Nephron progenitor cell (in vitro differentiated cells): Measurements from ENCODE around the gene OXCT1.
"Not testable (repeated sequence)": the region's sequence is repeated elsewhere in the genome, so short reads cannot be mapped to it uniquely, and the experiment has no call there.

Experiments used
- DNase-seq: peaks from one replicate; pipeline ENCODE4 v3.0.0; 2021
- H3K27ac Mint-ChIP-seq: 2 replicates; pipeline ENCODE4 v1.8.0; 2021; ENCODE audit warnings: mild to moderate bottlenecking, moderate library complexity, mixed read lengths
- H3K27me3 Mint-ChIP-seq: 2 replicates; pipeline ENCODE4 v1.8.0; 2021; ENCODE audit warnings: mild to moderate bottlenecking, low read depth, mixed read lengths; ENCODE audit not compliant: poor library complexity
- H3K36me3 Mint-ChIP-seq: 2 replicates; pipeline ENCODE4 v1.8.0; 2021; ENCODE audit warnings: low read depth, mixed read lengths
- H3K4me1 Mint-ChIP-seq: 2 replicates; pipeline ENCODE4 v1.8.0; 2021; ENCODE audit warnings: mixed read lengths
- H3K4me3 Mint-ChIP-seq: 2 replicates; pipeline ENCODE4 v1.8.0; 2021; ENCODE audit warnings: mild to moderate bottlenecking, moderate library complexity, mixed read lengths
- H3K9me3 Mint-ChIP-seq: 2 replicates; pipeline ENCODE4 v1.8.0; 2021; ENCODE audit warnings: mild to moderate bottlenecking, moderate library complexity, mixed read lengths
- TF ChIP-seq, protein P1 (sequence below): fragments of 200-600 bp; sonication (generic); IDR thresholded peaks from 2 replicates; pipeline ENCODE4 v1.5.0; 2021; ENCODE audit warnings: antibody characterized with exemption

The OXCT1 gene

GRCh38 chr5:41747301-41747700, 122.9 kb downstream of the OXCT1 start:
- H3K4me3 Mint-ChIP-seq: no peak overlapping the region
- H3K9me3 Mint-ChIP-seq: peaks cover 12% of the 10 kb centered on the region
- H3K4me1 Mint-ChIP-seq: no peaks in the 10 kb centered on the region
- no peaks in the 10 kb centered on the region for H3K27me3 Mint-ChIP-seq
- no peak overlapping the region for H3K27ac Mint-ChIP-seq
- H3K36me3 Mint-ChIP-seq: no peaks in the 10 kb centered on the region
- DNase-seq: no peak
- TF ChIP-seq, protein P1, sequence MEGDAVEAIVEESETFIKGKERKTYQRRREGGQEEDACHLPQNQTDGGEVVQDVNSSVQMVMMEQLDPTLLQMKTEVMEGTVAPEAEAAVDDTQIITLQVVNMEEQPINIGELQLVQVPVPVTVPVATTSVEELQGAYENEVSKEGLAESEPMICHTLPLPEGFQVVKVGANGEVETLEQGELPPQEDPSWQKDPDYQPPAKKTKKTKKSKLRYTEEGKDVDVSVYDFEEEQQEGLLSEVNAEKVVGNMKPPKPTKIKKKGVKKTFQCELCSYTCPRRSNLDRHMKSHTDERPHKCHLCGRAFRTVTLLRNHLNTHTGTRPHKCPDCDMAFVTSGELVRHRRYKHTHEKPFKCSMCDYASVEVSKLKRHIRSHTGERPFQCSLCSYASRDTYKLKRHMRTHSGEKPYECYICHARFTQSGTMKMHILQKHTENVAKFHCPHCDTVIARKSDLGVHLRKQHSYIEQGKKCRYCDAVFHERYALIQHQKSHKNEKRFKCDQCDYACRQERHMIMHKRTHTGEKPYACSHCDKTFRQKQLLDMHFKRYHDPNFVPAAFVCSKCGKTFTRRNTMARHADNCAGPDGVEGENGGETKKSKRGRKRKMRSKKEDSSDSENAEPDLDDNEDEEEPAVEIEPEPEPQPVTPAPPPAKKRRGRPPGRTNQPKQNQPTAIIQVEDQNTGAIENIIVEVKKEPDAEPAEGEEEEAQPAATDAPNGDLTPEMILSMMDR: no peak

DNA sequence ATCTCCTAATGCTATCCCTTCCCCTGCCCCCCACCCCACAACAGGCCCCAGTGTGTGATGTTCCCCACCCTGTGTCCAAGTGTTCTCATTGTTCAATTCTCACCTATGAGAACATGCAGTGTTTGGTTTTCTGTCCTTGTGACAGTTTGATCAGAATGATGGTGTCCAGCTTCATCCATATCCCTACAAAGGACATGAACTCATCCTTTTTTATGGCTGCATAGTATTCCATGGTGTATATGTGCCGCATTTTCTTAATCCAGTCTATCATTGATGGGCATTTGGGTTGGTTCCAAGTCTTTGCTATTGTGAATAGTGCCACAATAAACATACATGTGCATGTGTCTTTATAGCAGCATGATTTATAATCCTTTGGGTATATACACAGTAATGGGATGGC, 127.6 kb downstream of the OXCT1 start:
- H3K27ac Mint-ChIP-seq, DNase-seq, H3K4me3 Mint-ChIP-seq, H3K4me1 Mint-ChIP-seq, H3K27me3 Mint-ChIP-seq: not testable (repeated sequence)
- Mint-ChIP-seq H3K36me3 (peaks cover 34% of the 10 kb centered on the region), H3K9me3 (peaks cover 12% of the 10 kb centered on the region)

DNA sequence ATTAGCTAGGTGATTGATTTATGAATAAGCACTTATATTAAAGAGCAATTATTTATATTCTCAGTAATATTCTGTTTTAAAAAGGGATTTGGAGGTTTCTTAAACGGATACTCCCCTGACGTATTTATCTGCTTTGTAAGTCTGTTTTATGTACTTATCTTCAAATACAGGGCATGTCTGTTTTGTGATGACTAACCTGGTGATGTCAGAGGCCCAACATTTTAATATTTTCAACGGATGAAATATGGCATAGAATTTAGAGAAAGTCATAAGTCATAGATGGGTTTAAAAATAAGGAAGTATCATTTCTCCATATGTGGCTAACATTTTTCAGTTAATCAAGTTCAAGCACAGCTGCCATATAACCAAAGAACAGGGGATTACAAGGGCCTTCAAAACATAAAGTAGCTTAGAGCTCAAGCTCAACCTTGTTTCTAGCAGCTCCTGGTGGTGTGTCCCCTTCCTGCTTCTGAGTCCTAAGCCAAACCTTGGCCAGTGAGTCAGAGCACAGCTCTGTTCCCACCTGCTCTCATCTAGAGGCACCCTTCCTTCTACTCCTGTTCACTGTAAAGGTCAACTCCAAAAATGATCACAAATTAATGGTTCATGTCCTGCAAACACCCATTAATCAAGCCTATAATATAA, 131.4 kb downstream of the OXCT1 start:
- TF ChIP-seq, protein P1: no peak
- Mint-ChIP-seq H3K36me3 (peaks cover 51% of the 10 kb centered on the region), H3K27me3 (no peaks in the 10 kb centered on the region), H3K9me3 (peaks cover 1% of the 10 kb centered on the region), H3K4me1 (no peaks in the 10 kb centered on the region), H3K27ac (no peak overlapping the region), H3K4me3 (no peak overlapping the region)
- no peak for DNase-seq

DNA sequence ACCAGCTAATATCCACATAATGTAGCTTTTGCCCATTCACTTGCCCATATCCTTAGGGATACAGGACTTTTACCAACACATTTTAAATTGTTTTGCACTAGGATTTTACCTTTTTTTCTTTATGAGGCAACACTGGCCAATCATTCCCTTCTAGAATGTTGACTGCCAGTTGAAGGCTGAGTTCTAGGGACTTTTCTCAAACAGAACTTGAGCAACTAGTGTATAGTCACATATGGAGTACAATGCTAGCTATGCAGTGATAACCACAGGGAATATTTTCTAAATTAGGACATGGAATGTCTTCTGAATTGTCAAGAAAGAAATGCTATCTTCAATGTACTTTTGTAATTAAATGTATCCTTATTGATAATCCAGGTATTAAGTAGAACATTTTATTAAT, 133.6 kb downstream of the OXCT1 start:
- no peaks in the 10 kb centered on the region for H3K27me3 Mint-ChIP-seq
- H3K4me3 Mint-ChIP-seq: no peak overlapping the region
- H3K36me3 Mint-ChIP-seq: peaks cover 47% of the 10 kb centered on the region
- no peaks in the 10 kb centered on the region for H3K9me3 Mint-ChIP-seq
- DNase-seq: no peak
- no peak overlapping the region for H3K27ac Mint-ChIP-seq
- TF ChIP-seq, protein P1: no peak
- H3K4me1 Mint-ChIP-seq: no peaks in the 10 kb centered on the region

DNA sequence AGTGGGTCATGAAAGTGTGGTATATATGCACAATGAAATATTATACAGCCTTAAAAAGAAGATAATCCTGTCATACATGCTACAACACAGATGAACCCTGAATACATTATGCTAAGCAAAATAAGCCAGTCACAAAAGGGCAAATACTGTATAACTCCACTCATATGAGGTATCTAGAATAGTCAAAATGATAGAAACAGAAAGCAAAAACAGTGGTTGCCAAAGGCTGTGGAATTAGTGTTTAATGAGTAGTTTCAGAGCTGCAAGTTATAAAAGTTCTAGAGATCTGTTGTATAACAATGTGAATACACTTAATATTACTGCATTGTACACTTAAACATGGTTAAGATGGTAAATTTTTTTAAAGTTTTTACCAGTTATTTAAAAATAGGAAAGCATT, 135.0 kb downstream of the OXCT1 start:
- no peak for DNase-seq
- Mint-ChIP-seq H3K9me3 (no peaks in the 10 kb centered on the region), H3K4me1 (no peaks in the 10 kb centered on the region), H3K4me3 (no peak overlapping the region), H3K36me3 (peaks cover 37% of the 10 kb centered on the region), H3K27me3 (no peaks in the 10 kb centered on the region), H3K27ac (no peak overlapping the region)
- TF ChIP-seq, protein P1: no peak

DNA sequence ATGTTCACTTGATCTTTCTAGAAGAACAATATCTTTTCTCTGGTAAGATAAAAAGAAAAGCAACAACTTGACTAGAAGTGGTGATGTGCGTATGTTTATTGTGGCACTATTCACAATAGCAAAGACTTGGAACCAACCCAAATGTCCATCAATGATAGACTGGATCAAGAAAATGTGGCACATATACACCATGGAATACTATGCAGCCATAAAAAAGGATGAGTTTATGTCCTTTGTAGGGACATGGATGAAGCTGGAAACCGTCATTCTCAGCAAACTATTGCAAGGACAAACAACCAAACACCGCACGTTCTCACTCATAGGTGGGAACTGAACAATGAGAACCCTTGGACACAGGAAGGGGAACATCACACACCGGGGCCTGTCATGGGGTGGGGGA, 140.8 kb downstream of the OXCT1 start:
- H3K36me3 Mint-ChIP-seq, H3K27me3 Mint-ChIP-seq, DNase-seq, H3K27ac Mint-ChIP-seq, H3K9me3 Mint-ChIP-seq, H3K4me3 Mint-ChIP-seq: not testable (repeated sequence)
- peaks cover 11% of the 10 kb centered on the region for H3K4me1 Mint-ChIP-seq

DNA sequence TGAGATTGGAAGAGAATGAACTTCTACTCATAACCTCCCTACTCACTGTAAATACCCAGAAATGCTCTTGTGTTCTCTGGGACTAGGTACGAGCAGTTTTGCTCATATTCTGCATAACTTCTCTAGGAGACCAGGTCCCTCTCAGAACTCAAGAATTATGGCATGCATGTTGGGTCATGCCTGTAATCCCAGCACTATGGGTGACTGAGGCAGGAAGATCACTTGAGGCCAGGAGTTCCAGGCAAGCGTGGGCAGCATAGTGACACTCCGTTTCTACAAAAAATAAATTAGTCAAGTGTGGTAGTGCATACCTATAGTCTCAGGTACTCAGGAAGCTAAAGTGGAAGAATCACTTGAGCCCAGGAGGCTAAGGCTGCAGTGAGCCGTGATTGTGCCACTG, 141.9 kb downstream of the OXCT1 start:
- TF ChIP-seq, protein P1: no peak
- Mint-ChIP-seq H3K36me3 (peaks cover 6% of the 10 kb centered on the region), H3K9me3 (no peaks in the 10 kb centered on the region), H3K4me1 (peaks cover 11% of the 10 kb centered on the region), H3K27ac (no peak overlapping the region), H3K27me3 (no peaks in the 10 kb centered on the region), H3K4me3 (no peak overlapping the region)
- DNase-seq: no peak
